Measurements from ENCODE around the gene ANKRD40CL.

ANKRD40CL gene

DNA sequence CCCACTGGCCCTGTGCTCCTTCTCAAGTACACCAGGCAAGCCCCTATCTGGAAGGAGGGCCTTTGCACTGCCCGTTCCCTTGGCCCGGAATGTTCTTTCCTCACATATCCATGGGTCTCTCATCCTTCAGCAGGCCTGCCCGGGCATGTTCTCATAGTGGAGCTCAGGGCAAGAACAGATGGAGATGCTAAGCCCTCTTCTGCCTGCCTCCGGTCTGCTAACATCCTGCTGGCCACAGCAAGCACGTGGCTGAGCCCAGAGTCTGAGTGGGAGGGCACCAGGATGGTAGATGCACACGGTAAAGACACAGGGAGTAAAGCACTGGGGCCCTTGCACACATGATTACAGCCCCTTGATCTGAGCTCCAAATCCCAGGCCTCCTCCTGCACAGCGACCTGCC, 19.8 kb upstream of the ANKRD40CL start:
- no peak for DNase-seq (ENCODE audit: low read depth, low spot score)
- Histone ChIP-seq H3K4me3 (ENCODE audit: low read length) (no peak overlapping the region), H3K27ac (ENCODE audit: low read length) (no peak overlapping the region), H3K27me3 (ENCODE audit: control insufficient read depth, insufficient read depth, low read length) (no peaks in the 10 kb centered on the region), H3K4me1 (ENCODE audit: control insufficient read depth, insufficient read depth, low read length) (no peaks in the 10 kb centered on the region), H3K36me3 (ENCODE audit: control insufficient read depth, insufficient read depth, low read length) (no peaks in the 10 kb centered on the region), H3K9me3 (ENCODE audit: control insufficient read depth, insufficient read depth, low read length) (no peaks in the 10 kb centered on the region)
- WGBS (ENCODE audit: insufficient coverage, insufficient read length), result no CpG with 5 or more reads among the region's 7 CpGs

DNA sequence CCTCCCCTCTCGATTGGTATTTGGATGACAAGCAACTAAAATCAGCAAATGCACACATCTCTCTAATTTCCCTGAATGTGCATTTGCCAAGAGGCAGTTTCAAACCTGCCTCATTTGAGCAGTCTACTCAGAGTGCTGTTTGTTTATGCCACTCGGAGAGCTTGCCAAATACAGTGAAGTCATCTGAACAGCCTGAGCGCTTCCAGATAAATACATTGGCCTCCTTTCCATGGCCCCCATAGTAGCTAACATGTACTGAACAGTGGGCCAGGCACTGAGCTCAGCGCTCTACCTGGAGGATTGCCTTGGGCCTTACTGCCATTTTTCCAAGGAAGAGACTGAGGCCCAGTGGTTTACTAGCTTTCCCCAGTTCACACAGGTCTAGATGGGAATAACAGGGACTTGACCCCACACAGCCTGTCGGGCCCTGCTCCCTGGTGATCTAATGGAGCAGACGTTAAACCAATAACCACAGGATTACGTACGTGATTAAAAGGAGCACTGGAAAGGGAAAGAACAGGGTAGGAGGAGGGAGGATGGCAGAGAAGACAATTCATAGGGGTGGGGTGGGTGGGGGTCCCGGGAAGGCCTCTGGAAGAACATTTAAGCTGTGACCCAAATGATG, 18.7 kb upstream of the ANKRD40CL start:
- H3K36me3 ChIP-seq (ENCODE audit: control insufficient read depth, insufficient read depth, low read length), result no peaks in the 10 kb centered on the region
- no peak for DNase-seq (ENCODE audit: low read depth, low spot score)
- H3K27ac ChIP-seq (ENCODE audit: low read length), result no peak overlapping the region
- no peaks in the 10 kb centered on the region for H3K27me3 ChIP-seq (ENCODE audit: control insufficient read depth, insufficient read depth, low read length)
- WGBS (ENCODE audit: insufficient coverage, insufficient read length), result no CpG with 5 or more reads among the region's 9 CpGs
- no peaks in the 10 kb centered on the region for H3K9me3 ChIP-seq (ENCODE audit: control insufficient read depth, insufficient read depth, low read length)
- no peak overlapping the region for H3K4me3 ChIP-seq (ENCODE audit: low read length)
- H3K4me1 ChIP-seq (ENCODE audit: control insufficient read depth, insufficient read depth, low read length), result no peaks in the 10 kb centered on the region

DNA sequence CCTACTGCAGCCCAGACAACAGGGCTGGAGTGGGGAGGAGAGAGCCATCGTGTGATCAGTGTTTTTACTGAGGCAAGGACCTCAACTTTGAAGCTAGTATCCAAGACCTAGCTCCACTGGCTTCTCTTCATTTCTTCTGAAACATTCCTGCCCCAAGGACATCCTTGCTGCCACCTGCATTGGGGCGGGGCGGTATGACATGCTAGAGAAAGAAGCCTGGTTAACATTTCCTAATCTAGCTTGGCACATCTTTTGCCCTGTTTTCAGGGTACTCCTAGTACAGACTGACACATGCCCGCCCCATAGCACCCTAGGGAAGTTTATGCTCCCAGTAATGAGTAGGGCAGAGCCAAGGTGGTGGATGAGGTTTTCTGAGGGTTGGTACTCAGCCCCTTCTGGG, 17.8 kb upstream of the ANKRD40CL start:
- WGBS (ENCODE audit: insufficient coverage, insufficient read length), result no CpG with 5 or more reads among the region's 4 CpGs

DNA sequence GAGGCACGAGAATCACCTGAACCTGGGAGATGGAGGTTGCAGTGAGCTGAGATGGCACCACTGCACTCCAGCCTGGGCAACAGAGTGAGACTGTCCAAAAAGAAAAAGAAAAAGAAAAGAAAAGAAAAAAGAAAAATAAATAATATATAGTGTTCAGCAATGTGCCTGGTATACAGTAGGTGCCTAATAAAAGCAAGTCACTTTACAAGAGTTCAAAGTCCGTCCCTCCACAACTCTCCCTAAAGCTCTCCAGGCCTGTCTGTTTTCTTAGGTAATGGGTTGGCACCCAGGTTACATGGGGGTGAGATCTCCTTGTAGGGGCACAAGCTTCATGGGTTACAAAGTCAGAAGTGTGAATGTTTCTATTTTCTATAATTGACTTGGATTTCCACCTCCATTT, 16.6 kb upstream of the ANKRD40CL start:
- H3K9me3 ChIP-seq (ENCODE audit: control insufficient read depth, insufficient read depth, low read length), result no peaks in the 10 kb centered on the region
- no peaks in the 10 kb centered on the region for H3K36me3 ChIP-seq (ENCODE audit: control insufficient read depth, insufficient read depth, low read length)
- no peaks in the 10 kb centered on the region for H3K27me3 ChIP-seq (ENCODE audit: control insufficient read depth, insufficient read depth, low read length)
- no peak overlapping the region for H3K27ac ChIP-seq (ENCODE audit: low read length)
- no peak overlapping the region for H3K4me3 ChIP-seq (ENCODE audit: low read length)
- WGBS (ENCODE audit: insufficient coverage, insufficient read length), result no CpG with 5 or more reads among the region's 2 CpGs
- DNase-seq (ENCODE audit: low read depth, low spot score), result no peak
- no peaks in the 10 kb centered on the region for H3K4me1 ChIP-seq (ENCODE audit: control insufficient read depth, insufficient read depth, low read length)

More for the DNA sequence above, 17.8 kb upstream of the ANKRD40CL start:
- Histone ChIP-seq H3K27ac (ENCODE audit: low read length) (no peak overlapping the region), H3K9me3 (ENCODE audit: control insufficient read depth, insufficient read depth, low read length) (no peaks in the 10 kb centered on the region), H3K36me3 (ENCODE audit: control insufficient read depth, insufficient read depth, low read length) (no peaks in the 10 kb centered on the region), H3K4me1 (ENCODE audit: control insufficient read depth, insufficient read depth, low read length) (no peaks in the 10 kb centered on the region), H3K4me3 (ENCODE audit: low read length) (no peak overlapping the region), H3K27me3 (ENCODE audit: control insufficient read depth, insufficient read depth, low read length) (no peaks in the 10 kb centered on the region)
- no peak for DNase-seq (ENCODE audit: low read depth, low spot score)

DNA sequence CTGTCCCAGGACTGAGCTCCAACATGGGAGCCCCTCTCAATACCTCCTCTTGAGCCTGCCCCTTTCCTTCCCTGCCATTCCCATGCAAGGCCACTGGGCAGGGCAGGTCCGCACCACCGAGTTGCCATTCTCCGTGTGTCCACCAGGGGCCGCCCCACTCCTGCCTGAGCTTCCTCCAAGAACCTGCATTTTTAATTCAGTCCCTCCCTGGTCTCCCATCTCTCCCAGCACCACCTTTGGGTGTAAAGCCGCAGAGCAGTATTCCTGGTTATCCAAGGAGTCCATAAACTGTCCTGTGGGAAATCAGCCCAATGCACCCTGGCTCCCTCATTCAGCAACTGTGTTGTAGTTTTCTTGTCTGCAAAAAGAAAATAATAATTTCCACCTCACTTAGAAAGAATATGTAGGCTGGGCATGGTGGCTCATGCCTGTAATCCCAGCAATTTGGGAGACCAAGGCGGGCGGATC, 15.9 kb upstream of the ANKRD40CL start:
- DNase-seq (ENCODE audit: low read depth, low spot score), result peak; percentile 85
- no peaks in the 10 kb centered on the region for H3K9me3 ChIP-seq (ENCODE audit: control insufficient read depth, insufficient read depth, low read length)
- no peaks in the 10 kb centered on the region for H3K27me3 ChIP-seq (ENCODE audit: control insufficient read depth, insufficient read depth, low read length)
- no peaks in the 10 kb centered on the region for H3K36me3 ChIP-seq (ENCODE audit: control insufficient read depth, insufficient read depth, low read length)
- no CpG with 5 or more reads among the region's 7 CpGs for WGBS (ENCODE audit: insufficient coverage, insufficient read length)
- H3K4me1 ChIP-seq (ENCODE audit: control insufficient read depth, insufficient read depth, low read length), result no peaks in the 10 kb centered on the region
- no peak overlapping the region for H3K4me3 ChIP-seq (ENCODE audit: low read length)
- H3K27ac ChIP-seq (ENCODE audit: low read length), result no peak overlapping the region

GRCh38 chr17:50781167-50781566, 13.8 kb upstream of the ANKRD40CL start:
- Histone ChIP-seq H3K9me3 (ENCODE audit: control insufficient read depth, insufficient read depth, low read length) (no peaks in the 10 kb centered on the region), H3K27ac (ENCODE audit: low read length) (no peak overlapping the region), H3K4me1 (ENCODE audit: control insufficient read depth, insufficient read depth, low read length) (no peaks in the 10 kb centered on the region), H3K27me3 (ENCODE audit: control insufficient read depth, insufficient read depth, low read length) (no peaks in the 10 kb centered on the region), H3K36me3 (ENCODE audit: control insufficient read depth, insufficient read depth, low read length) (no peaks in the 10 kb centered on the region), H3K4me3 (ENCODE audit: low read length) (no peak overlapping the region)
- no CpG with 5 or more reads among the region's 38 CpGs for WGBS (ENCODE audit: insufficient coverage, insufficient read length)
- no peak for DNase-seq (ENCODE audit: low read depth, low spot score)

- Histone ChIP-seq H3K4me3 (ENCODE audit: low read length) (no peak overlapping the region), H3K27me3 (ENCODE audit: control insufficient read depth, insufficient read depth, low read length) (no peaks in the 10 kb centered on the region), H3K36me3 (ENCODE audit: control insufficient read depth, insufficient read depth, low read length) (no peaks in the 10 kb centered on the region), H3K4me1 (ENCODE audit: control insufficient read depth, insufficient read depth, low read length) (no peaks in the 10 kb centered on the region), H3K9me3 (ENCODE audit: control insufficient read depth, insufficient read depth, low read length) (no peaks in the 10 kb centered on the region), H3K27ac (ENCODE audit: low read length) (no peak overlapping the region)
- WGBS (ENCODE audit: insufficient coverage, insufficient read length), result no CpG with 5 or more reads among the region's 9 CpGs
- DNase-seq (ENCODE audit: low read depth, low spot score), result no peak
Measured at GRCh38 chr17:50779747-50780353, 12.5 kb upstream of the ANKRD40CL start.

- DNase-seq (ENCODE audit: low read depth, low spot score), result no peak
- Histone ChIP-seq H3K4me3 (ENCODE audit: low read length) (no peak overlapping the region), H3K27me3 (ENCODE audit: control insufficient read depth, insufficient read depth, low read length) (no peaks in the 10 kb centered on the region), H3K36me3 (ENCODE audit: control insufficient read depth, insufficient read depth, low read length) (no peaks in the 10 kb centered on the region), H3K4me1 (ENCODE audit: control insufficient read depth, insufficient read depth, low read length) (no peaks in the 10 kb centered on the region), H3K9me3 (ENCODE audit: control insufficient read depth, insufficient read depth, low read length) (no peaks in the 10 kb centered on the region), H3K27ac (ENCODE audit: low read length) (no peak overlapping the region)
- no CpG with 5 or more reads among the region's 4 CpGs for WGBS (ENCODE audit: insufficient coverage, insufficient read length)
Measured at GRCh38 chr17:50778988-50779387, 11.7 kb upstream of the ANKRD40CL start.

GRCh38 chr17:50778471-50778870, 11.2 kb upstream of the ANKRD40CL start:
- no peak for DNase-seq (ENCODE audit: low read depth, low spot score)
- WGBS (ENCODE audit: insufficient coverage, insufficient read length), result no CpG with 5 or more reads among the region's 8 CpGs
- H3K9me3 ChIP-seq (ENCODE audit: control insufficient read depth, insufficient read depth, low read length), result no peaks in the 10 kb centered on the region
- H3K4me1 ChIP-seq (ENCODE audit: control insufficient read depth, insufficient read depth, low read length), result no peaks in the 10 kb centered on the region
- H3K27ac ChIP-seq (ENCODE audit: low read length), result no peak overlapping the region
- no peaks in the 10 kb centered on the region for H3K27me3 ChIP-seq (ENCODE audit: control insufficient read depth, insufficient read depth, low read length)
- no peaks in the 10 kb centered on the region for H3K36me3 ChIP-seq (ENCODE audit: control insufficient read depth, insufficient read depth, low read length)
- H3K4me3 ChIP-seq (ENCODE audit: low read length), result no peak overlapping the region

GRCh38 chr17:50775926-50776325, 8.6 kb upstream of the ANKRD40CL start:
- no peak overlapping the region for H3K4me3 ChIP-seq (ENCODE audit: low read length)
- no peaks in the 10 kb centered on the region for H3K4me1 ChIP-seq (ENCODE audit: control insufficient read depth, insufficient read depth, low read length)
- no peaks in the 10 kb centered on the region for H3K36me3 ChIP-seq (ENCODE audit: control insufficient read depth, insufficient read depth, low read length)
- H3K27ac ChIP-seq (ENCODE audit: low read length), result no peak overlapping the region
- no CpG with 5 or more reads among the region's 3 CpGs for WGBS (ENCODE audit: insufficient coverage, insufficient read length)
- no peak for DNase-seq (ENCODE audit: low read depth, low spot score)
- no peaks in the 10 kb centered on the region for H3K27me3 ChIP-seq (ENCODE audit: control insufficient read depth, insufficient read depth, low read length)
- H3K9me3 ChIP-seq (ENCODE audit: control insufficient read depth, insufficient read depth, low read length), result no peaks in the 10 kb centered on the region
